ENCODE measurements around the gene BCOR. TPM values are rescaled to one million over a fixed set of nuclear protein-coding genes. Genes with fewer than 3 reads are reported as not detected.

Gene BCOR
- total and polyA plus RNA-seq, 9 of the 15 experiments (the other 6 are each of a cell fraction or from before 2014, with no cell fraction given): 27.5 to 113 (median 37.6) TPM

DNA sequence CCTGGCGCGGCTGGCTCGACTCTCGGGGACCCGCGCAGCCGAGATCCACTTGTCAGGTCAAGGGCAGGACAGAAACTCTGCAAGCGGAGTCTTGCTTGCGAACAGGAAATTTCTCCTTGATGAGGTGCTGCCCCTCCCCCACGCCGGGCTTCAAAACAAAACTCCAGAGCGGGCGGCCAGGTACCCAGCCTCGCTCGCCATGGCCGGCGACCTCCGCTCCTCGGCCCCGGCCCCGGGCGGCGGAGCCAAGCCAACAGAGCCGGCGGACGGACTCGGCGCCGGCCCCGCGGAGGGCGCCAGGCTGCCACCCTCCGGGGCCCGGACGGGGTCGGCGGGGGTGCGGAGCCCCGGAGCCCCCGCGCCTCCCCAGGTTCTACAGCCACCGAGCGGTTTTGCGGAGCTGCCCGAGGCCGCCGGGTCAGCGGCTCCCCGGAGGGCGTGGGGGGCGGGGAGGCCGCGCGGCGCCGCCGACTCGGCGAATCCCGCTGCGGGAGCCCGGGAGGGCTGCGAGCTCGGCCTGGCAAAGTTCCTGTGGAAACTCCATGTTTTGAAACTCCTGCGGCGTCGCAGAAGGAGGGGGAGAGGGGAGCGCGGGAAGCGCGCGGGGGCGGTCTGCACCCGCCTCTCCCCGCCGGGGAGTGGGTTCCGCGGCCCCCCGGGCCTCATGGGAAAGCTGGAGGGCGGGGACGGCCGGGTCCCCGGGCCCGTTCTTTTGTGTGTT lies 11.7 kb upstream of the BCOR start (continued):
- TF ChIP-seq ZFP36 (IDR thresholded peaks at IDR 0.05; ENCODE audit: low read depth, low read length, partially characterized antibody) (no peak), ZNF263 (CRISPR knock-in tag; IDR thresholded peaks at IDR 0.05; ENCODE audit: borderline replicate concordance) (0 out of 2 replicates have a peak, but pooled peaks have one; percentile 7), ZNF354B (CRISPR knock-in tag; IDR thresholded peaks at IDR 0.05) (no peak), EP400 (IDR thresholded peaks at IDR 0.05) (peak; percentile 26; the same call in 1 of the 2 replicates), POLR2A (conservative IDR thresholded peaks at IDR 0.05) (peak; percentile 5; the same call in 1 of the 2 replicates), ZBTB7A (IDR thresholded peaks at IDR 0.05; ENCODE audit: borderline replicate concordance, control insufficient read depth, low read depth, low read length) (peak; percentile 98), ARID1B (IDR thresholded peaks at IDR 0.05) (0 out of 2 replicates have a peak, but pooled peaks have one; percentile 6), MAZ (CRISPR knock-in tag; conservative IDR thresholded peaks at IDR 0.05 in 1 of 2, IDR thresholded peaks at IDR 0.05 in 1 of 2) (0 out of 4 replicates have a peak, but pooled peaks of 1 of the 2 experiments have one; percentile 21), EP300 (IDR thresholded peaks at IDR 0.05; ENCODE audit: low read length) (peak; percentile 15; the same call in 1 of the 2 replicates), NR4A1 (CRISPR knock-in tag; IDR thresholded peaks at IDR 0.05) (no peak), NR4A1 (tag; IDR thresholded peaks at IDR 0.05) (no peak), YY1 (IDR thresholded peaks at IDR 0.05; ENCODE audit: borderline replicate concordance in 1 of 3, control insufficient read depth in 1 of 3, extremely low read depth in 1 of 3, insufficient read depth in 3 of 3, insufficient read length in 1 of 3, insufficient replicate concordance in 2 of 3, low read depth in 1 of 3, low read length in 2 of 3) (peak in 1 of 3 experiments; percentile 26)
- TF ChIP-seq, protein P1, sequence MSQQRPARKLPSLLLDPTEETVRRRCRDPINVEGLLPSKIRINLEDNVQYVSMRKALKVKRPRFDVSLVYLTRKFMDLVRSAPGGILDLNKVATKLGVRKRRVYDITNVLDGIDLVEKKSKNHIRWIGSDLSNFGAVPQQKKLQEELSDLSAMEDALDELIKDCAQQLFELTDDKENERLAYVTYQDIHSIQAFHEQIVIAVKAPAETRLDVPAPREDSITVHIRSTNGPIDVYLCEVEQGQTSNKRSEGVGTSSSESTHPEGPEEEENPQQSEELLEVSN (IDR thresholded peaks at IDR 0.05; ENCODE audit: borderline replicate concordance in 1 of 2, extremely low read depth in 1 of 2, insufficient read depth in 1 of 2, insufficient read length in 1 of 2, low read depth in 1 of 2, low read length in 1 of 2, poor library complexity in 1 of 2, severe bottlenecking in 1 of 2): peak; percentile 22 to 87
- TF ChIP-seq, protein P2, sequence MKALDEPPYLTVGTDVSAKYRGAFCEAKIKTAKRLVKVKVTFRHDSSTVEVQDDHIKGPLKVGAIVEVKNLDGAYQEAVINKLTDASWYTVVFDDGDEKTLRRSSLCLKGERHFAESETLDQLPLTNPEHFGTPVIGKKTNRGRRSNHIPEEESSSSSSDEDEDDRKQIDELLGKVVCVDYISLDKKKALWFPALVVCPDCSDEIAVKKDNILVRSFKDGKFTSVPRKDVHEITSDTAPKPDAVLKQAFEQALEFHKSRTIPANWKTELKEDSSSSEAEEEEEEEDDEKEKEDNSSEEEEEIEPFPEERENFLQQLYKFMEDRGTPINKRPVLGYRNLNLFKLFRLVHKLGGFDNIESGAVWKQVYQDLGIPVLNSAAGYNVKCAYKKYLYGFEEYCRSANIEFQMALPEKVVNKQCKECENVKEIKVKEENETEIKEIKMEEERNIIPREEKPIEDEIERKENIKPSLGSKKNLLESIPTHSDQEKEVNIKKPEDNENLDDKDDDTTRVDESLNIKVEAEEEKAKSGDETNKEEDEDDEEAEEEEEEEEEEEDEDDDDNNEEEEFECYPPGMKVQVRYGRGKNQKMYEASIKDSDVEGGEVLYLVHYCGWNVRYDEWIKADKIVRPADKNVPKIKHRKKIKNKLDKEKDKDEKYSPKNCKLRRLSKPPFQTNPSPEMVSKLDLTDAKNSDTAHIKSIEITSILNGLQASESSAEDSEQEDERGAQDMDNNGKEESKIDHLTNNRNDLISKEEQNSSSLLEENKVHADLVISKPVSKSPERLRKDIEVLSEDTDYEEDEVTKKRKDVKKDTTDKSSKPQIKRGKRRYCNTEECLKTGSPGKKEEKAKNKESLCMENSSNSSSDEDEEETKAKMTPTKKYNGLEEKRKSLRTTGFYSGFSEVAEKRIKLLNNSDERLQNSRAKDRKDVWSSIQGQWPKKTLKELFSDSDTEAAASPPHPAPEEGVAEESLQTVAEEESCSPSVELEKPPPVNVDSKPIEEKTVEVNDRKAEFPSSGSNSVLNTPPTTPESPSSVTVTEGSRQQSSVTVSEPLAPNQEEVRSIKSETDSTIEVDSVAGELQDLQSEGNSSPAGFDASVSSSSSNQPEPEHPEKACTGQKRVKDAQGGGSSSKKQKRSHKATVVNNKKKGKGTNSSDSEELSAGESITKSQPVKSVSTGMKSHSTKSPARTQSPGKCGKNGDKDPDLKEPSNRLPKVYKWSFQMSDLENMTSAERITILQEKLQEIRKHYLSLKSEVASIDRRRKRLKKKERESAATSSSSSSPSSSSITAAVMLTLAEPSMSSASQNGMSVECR (CRISPR knock-in tag; IDR thresholded peaks at IDR 0.05): peak; percentile 23; the same call in 1 of the 2 replicates
- TF ChIP-seq, protein P3, sequence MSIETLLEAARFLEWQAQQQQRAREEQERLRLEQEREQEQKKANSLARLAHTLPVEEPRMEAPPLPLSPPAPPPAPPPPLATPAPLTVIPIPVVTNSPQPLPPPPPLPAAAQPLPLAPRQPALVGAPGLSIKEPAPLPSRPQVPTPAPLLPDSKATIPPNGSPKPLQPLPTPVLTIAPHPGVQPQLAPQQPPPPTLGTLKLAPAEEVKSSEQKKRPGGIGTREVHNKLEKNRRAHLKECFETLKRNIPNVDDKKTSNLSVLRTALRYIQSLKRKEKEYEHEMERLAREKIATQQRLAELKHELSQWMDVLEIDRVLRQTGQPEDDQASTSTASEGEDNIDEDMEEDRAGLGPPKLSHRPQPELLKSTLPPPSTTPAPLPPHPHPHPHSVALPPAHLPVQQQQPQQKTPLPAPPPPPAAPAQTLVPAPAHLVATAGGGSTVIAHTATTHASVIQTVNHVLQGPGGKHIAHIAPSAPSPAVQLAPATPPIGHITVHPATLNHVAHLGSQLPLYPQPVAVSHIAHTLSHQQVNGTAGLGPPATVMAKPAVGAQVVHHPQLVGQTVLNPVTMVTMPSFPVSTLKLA (conservative IDR thresholded peaks at IDR 0.05): 0 out of 4 replicates have a peak, but pooled peaks of 1 of the 2 experiments have one; percentile 23
- TF ChIP-seq, protein P4, sequence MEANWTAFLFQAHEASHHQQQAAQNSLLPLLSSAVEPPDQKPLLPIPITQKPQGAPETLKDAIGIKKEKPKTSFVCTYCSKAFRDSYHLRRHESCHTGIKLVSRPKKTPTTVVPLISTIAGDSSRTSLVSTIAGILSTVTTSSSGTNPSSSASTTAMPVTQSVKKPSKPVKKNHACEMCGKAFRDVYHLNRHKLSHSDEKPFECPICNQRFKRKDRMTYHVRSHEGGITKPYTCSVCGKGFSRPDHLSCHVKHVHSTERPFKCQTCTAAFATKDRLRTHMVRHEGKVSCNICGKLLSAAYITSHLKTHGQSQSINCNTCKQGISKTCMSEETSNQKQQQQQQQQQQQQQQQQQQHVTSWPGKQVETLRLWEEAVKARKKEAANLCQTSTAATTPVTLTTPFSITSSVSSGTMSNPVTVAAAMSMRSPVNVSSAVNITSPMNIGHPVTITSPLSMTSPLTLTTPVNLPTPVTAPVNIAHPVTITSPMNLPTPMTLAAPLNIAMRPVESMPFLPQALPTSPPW (CRISPR knock-in tag; IDR thresholded peaks at IDR 0.05): peak; percentile 79
